ENCODE data around the gene KIF21A. TPM values are rescaled to one million over a fixed set of nuclear protein-coding genes. Genes with fewer than 3 reads are reported as not detected.
A peak's percentile ranks its signal among the peaks of the same experiment; 100 is the strongest.

KIF21A gene
- total and polyA plus RNA-seq, 2 of the 13 experiments (the other 11 are each of a cell fraction or from before 2014, with no cell fraction given) = 20.6 to 39.7 TPM

- TF ChIP-seq, protein P1, sequence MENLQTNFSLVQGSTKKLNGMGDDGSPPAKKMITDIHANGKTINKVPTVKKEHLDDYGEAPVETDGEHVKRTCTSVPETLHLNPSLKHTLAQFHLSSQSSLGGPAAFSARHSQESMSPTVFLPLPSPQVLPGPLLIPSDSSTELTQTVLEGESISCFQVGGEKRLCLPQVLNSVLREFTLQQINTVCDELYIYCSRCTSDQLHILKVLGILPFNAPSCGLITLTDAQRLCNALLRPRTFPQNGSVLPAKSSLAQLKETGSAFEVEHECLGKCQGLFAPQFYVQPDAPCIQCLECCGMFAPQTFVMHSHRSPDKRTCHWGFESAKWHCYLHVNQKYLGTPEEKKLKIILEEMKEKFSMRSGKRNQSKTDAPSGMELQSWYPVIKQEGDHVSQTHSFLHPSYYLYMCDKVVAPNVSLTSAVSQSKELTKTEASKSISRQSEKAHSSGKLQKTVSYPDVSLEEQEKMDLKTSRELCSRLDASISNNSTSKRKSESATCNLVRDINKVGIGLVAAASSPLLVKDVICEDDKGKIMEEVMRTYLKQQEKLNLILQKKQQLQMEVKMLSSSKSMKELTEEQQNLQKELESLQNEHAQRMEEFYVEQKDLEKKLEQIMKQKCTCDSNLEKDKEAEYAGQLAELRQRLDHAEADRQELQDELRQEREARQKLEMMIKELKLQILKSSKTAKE (CRISPR knock-in tag; IDR thresholded peaks at IDR 0.05; ENCODE audit: borderline replicate concordance) = peak; percentile 54; the same call in 1 of the 2 replicates
- TF ChIP-seq FOXK2 (IDR thresholded peaks at IDR 0.05) (no peak), TMF1 (CRISPR knock-in tag; IDR thresholded peaks at IDR 0.05; ENCODE audit: low read depth) (no peak), ZNF367 (CRISPR knock-in tag; IDR thresholded peaks at IDR 0.05; ENCODE audit: borderline replicate concordance) (0 out of 2 replicates have a peak, but pooled peaks have one; percentile 41), ESRRA (CRISPR knock-in tag; IDR thresholded peaks at IDR 0.05; ENCODE audit: low read depth) (no peak), ZNF280B (CRISPR knock-in tag; IDR thresholded peaks at IDR 0.05; ENCODE audit: borderline replicate concordance) (no peak), CC2D1A (CRISPR knock-in tag; IDR thresholded peaks at IDR 0.05) (no peak), ZNF230 (CRISPR knock-in tag; IDR thresholded peaks at IDR 0.05) (no peak), ZNF510 (CRISPR knock-in tag; IDR thresholded peaks at IDR 0.05; ENCODE audit: low read depth) (no peak), HMG20A (CRISPR knock-in tag; IDR thresholded peaks at IDR 0.05; ENCODE audit: borderline replicate concordance) (peak; percentile 19; the same call in 1 of the 2 replicates), TGIF2 (CRISPR knock-in tag; IDR thresholded peaks at IDR 0.05) (no peak; the same call in 1 of the 2 replicates), KAT8 (CRISPR knock-in tag; IDR thresholded peaks at IDR 0.05) (peak; percentile 74), TOE1 (CRISPR knock-in tag; IDR thresholded peaks at IDR 0.05) (no peak), ZBTB38 (CRISPR knock-in tag; IDR thresholded peaks at IDR 0.05) (peak; percentile 9; the same call in 1 of the 2 replicates), ADNP (CRISPR knock-in tag; IDR thresholded peaks at IDR 0.05) (no peak), SALL2 (CRISPR knock-in tag; IDR thresholded peaks at IDR 0.05) (0 out of 2 replicates have a peak, but pooled peaks have one; percentile 48), ZNF609 (CRISPR knock-in tag; IDR thresholded peaks at IDR 0.05; ENCODE audit: borderline replicate concordance) (peak; percentile 56; the same call in 1 of the 2 replicates), POLR2A (IDR thresholded peaks at IDR 0.05; ENCODE audit: insufficient read depth in 1 of 2, low read depth in 2 of 2, low read length in 2 of 2) (peak; percentile 91 to 95)
- TF ChIP-seq, protein P2, sequence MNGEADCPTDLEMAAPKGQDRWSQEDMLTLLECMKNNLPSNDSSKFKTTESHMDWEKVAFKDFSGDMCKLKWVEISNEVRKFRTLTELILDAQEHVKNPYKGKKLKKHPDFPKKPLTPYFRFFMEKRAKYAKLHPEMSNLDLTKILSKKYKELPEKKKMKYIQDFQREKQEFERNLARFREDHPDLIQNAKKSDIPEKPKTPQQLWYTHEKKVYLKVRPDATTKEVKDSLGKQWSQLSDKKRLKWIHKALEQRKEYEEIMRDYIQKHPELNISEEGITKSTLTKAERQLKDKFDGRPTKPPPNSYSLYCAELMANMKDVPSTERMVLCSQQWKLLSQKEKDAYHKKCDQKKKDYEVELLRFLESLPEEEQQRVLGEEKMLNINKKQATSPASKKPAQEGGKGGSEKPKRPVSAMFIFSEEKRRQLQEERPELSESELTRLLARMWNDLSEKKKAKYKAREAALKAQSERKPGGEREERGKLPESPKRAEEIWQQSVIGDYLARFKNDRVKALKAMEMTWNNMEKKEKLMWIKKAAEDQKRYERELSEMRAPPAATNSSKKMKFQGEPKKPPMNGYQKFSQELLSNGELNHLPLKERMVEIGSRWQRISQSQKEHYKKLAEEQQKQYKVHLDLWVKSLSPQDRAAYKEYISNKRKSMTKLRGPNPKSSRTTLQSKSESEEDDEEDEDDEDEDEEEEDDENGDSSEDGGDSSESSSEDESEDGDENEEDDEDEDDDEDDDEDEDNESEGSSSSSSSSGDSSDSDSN (CRISPR knock-in tag; IDR thresholded peaks at IDR 0.05) = peak; percentile 93
These were observed at the start of gene KIF21A (continued) for GRCh38 chr12:39443081-39443928.
